Keratinocyte (primary cell): ENCODE results near the gene BTBD6.
"Not testable (repeated sequence)": the region's sequence is repeated elsewhere in the genome, so short reads cannot be mapped to it uniquely, and the experiment has no call there.

Experiments used
- EZH2 ChIP-seq: IDR thresholded peaks from one replicate; pipeline ENCODE4 v1.6.1; 2012; ENCODE audit warnings: inconsistent platforms, mild to moderate bottlenecking, low read length, moderate library complexity
- TF ChIP-seq, protein P1 (sequence below), 3 experiments: IDR thresholded peaks in 1 of 3; conservative IDR thresholded peaks in 1 of 3; optimal IDR thresholded peaks in 1 of 3; 2 replicates in 2 of 3; 3 replicates in 1 of 3; pipeline versions ENCODE3 to v1.5.1; 2011; ENCODE audit warnings: low read length in 3 of 3, mild to moderate bottlenecking in 3 of 3, moderate library complexity in 2 of 3, control low read depth in 1 of 3, inconsistent platforms in 1 of 3; ENCODE audit not compliant: insufficient read depth in 2 of 3; ENCODE audit errors: extremely low read depth in 1 of 3

DNA sequence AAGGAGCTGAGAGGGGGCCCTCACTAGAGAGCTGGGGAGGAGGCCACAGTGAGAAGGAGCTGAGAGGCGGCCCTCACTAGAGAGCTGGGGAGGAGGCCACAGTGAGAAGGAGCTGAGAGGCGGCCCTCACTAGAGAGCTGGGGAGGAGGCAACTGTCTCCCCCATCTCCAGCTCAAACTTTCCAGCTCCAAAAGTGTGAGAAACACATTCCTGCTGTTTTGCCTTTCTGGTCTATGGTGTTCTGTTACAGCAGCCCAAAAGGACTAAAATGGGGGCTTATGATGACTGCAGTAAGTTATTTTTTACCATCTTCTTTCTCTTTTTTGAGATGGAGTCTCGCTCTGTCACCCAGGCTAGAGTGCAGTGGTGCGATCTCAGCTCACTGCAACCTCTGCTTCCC, 29.1 kb downstream of the BTBD6 start:
- TF ChIP-seq, protein P1, sequence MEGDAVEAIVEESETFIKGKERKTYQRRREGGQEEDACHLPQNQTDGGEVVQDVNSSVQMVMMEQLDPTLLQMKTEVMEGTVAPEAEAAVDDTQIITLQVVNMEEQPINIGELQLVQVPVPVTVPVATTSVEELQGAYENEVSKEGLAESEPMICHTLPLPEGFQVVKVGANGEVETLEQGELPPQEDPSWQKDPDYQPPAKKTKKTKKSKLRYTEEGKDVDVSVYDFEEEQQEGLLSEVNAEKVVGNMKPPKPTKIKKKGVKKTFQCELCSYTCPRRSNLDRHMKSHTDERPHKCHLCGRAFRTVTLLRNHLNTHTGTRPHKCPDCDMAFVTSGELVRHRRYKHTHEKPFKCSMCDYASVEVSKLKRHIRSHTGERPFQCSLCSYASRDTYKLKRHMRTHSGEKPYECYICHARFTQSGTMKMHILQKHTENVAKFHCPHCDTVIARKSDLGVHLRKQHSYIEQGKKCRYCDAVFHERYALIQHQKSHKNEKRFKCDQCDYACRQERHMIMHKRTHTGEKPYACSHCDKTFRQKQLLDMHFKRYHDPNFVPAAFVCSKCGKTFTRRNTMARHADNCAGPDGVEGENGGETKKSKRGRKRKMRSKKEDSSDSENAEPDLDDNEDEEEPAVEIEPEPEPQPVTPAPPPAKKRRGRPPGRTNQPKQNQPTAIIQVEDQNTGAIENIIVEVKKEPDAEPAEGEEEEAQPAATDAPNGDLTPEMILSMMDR (optimal IDR thresholded peaks at IDR 0.05 in 1 of 3, IDR thresholded peaks at IDR 0.05 in 1 of 3, conservative IDR thresholded peaks at IDR 0.05 in 1 of 3; ENCODE audit: extremely low read depth in 1 of 3, insufficient read depth in 2 of 3, low read length in 3 of 3) = not testable (repeated sequence)
- not testable (repeated sequence) for TF ChIP-seq EZH2
